ENCODE results near the gene ITGAD. TPM values are rescaled to one million over a fixed set of nuclear protein-coding genes. Genes with fewer than 3 reads are reported as not detected.

Gene ITGAD
- total and polyA plus RNA-seq, 2 of the 8 experiments (the other 6 are each of a cell fraction or from before 2014, with no cell fraction given) = 0.06 TPM; not detected in 1

DNA sequence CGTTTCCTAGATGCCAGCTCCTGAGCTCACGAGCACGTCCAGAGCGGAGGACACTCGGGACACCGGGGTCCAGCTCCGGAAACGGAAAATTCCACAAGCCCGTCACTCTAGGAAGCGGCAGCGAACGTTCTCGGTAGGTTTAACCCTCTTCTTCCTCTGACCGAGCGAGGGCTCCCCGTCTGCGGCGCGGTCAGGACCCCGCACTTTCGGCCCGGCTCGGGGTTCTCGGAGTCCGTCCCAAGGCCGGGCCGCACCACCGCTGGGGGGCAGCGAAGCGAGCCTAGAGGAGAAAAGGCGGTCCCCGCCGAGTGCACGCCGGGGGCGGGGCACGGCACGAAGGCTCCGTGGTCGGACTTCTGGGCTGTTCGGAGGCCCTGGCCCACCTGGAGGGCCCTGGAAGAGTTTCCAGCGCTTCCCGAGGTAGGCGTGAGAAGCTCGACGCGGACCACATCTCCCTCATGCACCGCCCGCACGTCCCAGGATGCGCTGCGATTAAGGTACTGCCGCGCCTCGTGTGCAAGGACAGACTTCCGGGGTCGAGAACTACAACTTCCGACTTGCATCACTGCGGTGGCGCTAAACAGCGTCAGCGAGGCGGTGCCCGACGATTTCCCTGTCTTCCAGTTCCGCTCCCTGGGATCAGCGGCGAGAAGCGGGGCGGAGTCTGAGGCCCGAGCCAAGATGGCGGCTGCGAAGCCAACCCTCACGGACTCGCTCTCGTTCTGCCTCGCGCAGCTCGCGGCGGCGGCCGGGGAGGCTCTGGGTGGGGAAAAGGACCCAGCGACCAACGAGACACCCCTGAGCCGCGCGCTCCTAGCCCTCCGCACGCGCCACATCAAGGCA is 65.9 kb downstream of the ITGAD start, which contains the start of gene ARMC5:
Gene ARMC5 (plus strand): TSS at position 658 of the 843 bp plus-strand sequence. CDS start 24 bp downstream, at position 682.
- Histone ChIP-seq H2BK15ac (ENCODE audit: low read length) (no peak within 1 kb of the TSS), H3K4me2 (ENCODE audit: insufficient read depth in 1 of 2, low read depth in 2 of 2, low read length in 2 of 2) (peak within 1 kb of the TSS; percentile 88 to 98), H2AFZ (ENCODE audit: low read length) (peak within 1 kb of the TSS; percentile 57; the same call in 1 of the 2 replicates), H2AK5ac (ENCODE audit: low read depth, low read length) (no peak within 1 kb of the TSS), H3K56ac (replicated peaks; ENCODE audit: insufficient read length, low read depth, low read length) (peak within 1 kb of the TSS; percentile 94), H3K27ac (ENCODE audit: low read depth, low read length) (peak within 1 kb of the TSS; percentile 99), H3K4ac (replicated peaks; ENCODE audit: insufficient read length, low read depth, low read length) (peak within 1 kb of the TSS; percentile 59), H4K8ac (ENCODE audit: extremely low read depth, insufficient read depth, low read length) (peak within 1 kb of the TSS; percentile 100), H3K4me1 (replicated peaks in 1 of 4; ENCODE audit: control insufficient read depth in 3 of 4, insufficient read depth in 4 of 4, low read length in 3 of 4) (peaks cover 0 to 16% (median 6%) of the 10 kb centered on the region in 4 experiments; a peak in 5 of 7 replicates), H3K4me3 (ENCODE audit: extremely low read depth in 1 of 4, insufficient read depth in 2 of 4, low read depth in 3 of 4, low read length in 4 of 4) (peak within 1 kb of the TSS; percentile 70 to 85 (median 76)), H3K23me2 (ENCODE audit: low read depth, low read length) (peaks cover 11% of the 10 kb centered on the region; the same call in 1 of the 2 replicates), H3K79me2 (ENCODE audit: control insufficient read depth in 1 of 2, insufficient read depth in 2 of 2, low read length in 2 of 2) (peaks cover 0 to 28% of the 10 kb centered on the region in 2 experiments; a peak in 2 of 4 replicates), H4K20me1 (replicated peaks in 1 of 2; ENCODE audit: control insufficient read depth in 1 of 2, insufficient read depth in 2 of 2, low read length in 2 of 2) (peaks cover 14 to 20% of the 10 kb centered on the region in 2 experiments), H3K18ac (ENCODE audit: extremely low read depth, low read length) (peak within 1 kb of the TSS; percentile 96), H3K27me3 (replicated peaks in 1 of 4; ENCODE audit: control insufficient read depth in 3 of 4, extremely low read depth in 1 of 4, insufficient read depth in 3 of 4, low read length in 3 of 4) (no peaks in the 10 kb centered on the region), H2BK5ac (ENCODE audit: low read depth, low read length) (peak within 1 kb of the TSS; percentile 97), H3K14ac (ENCODE audit: insufficient read length) (no peak within 1 kb of the TSS), H2BK120ac (replicated peaks; ENCODE audit: low read depth, low read length) (peak within 1 kb of the TSS; percentile 58), H2BK12ac (ENCODE audit: low read depth, low read length) (peak within 1 kb of the TSS; percentile 94), H4K5ac (ENCODE audit: insufficient read length, low read depth, low read length) (peak within 1 kb of the TSS; percentile 99), H3K36me3 (ENCODE audit: control insufficient read depth in 2 of 4, insufficient read depth in 4 of 4, low read length in 3 of 4) (peaks cover 0 to 5% (median 0%) of the 10 kb centered on the region in 4 experiments; a peak in 2 of 8 replicates), H2BK20ac (ENCODE audit: low read length) (no peak within 1 kb of the TSS), H3K23ac (ENCODE audit: insufficient read length) (no peak within 1 kb of the TSS), H3K9me3 (ENCODE audit: insufficient read depth in 2 of 2, low read depth in 1 of 2, low read length in 1 of 2) (no peaks in the 10 kb centered on the region), H4K91ac (replicated peaks; ENCODE audit: insufficient read length, low read length) (peak within 1 kb of the TSS; percentile 98), H3K9ac (replicated peaks in 1 of 4; ENCODE audit: extremely low read depth in 1 of 4, low read depth in 3 of 4, low read length in 3 of 4) (peak within 1 kb of the TSS; percentile 91 to 99 (median 99)), H3K79me1 (ENCODE audit: low read depth, low read length) (peaks cover 8% of the 10 kb centered on the region)
- DNase-seq (ENCODE audit: low read depth in 1 of 2, low spot score in 2 of 2) (peak; percentile 93 to 95), FAIRE-seq (no peak)
- WGBS, 2 experiments (ENCODE audit: extremely low coverage in 1 of 2, insufficient coverage in 1 of 2, insufficient read length in 1 of 2, insufficient replicate concordance in 2 of 2, low coverage in 1 of 2, low lambda C conversion rate in 2 of 2, missing lambda C conversion rate in 1 of 2) = 1% methylated on average over 73 of the region's 91 CpGs; no CpG with 5 or more reads in 1 of the 2 experiments
- ChIA-PET CTCF (ENCODE audit: partially characterized antibody) (interaction anchor here (0.5 to 3.6 kb wide), 12 partner anchors 9 to 342 kb away, joined by 3 to 25 read pairs (median 6); partner anchors contain the start of genes KAT8, PYCARD and ZNF843), POLR2A (ENCODE audit: partially characterized antibody) (interaction anchor here (1.0 to 4.5 kb wide), 19 partner anchors 8 to 342 kb away, joined by 3 to 40 read pairs (median 5); partner anchors contain the start of genes COX6A2, FUS, KAT8 and ZNF843)
- TF ChIP-seq TBP (IDR thresholded peaks at IDR 0.05; ENCODE audit: low read depth, low read length) (peak; percentile 90), ATF3 (IDR thresholded peaks at IDR 0.05; ENCODE audit: insufficient read depth, low read depth, low read length) (peak; percentile 67; the same call in 1 of the 2 replicates), SP1 (IDR thresholded peaks at IDR 0.05; ENCODE audit: low read depth, low read length) (no peak), GTF2F1 (IDR thresholded peaks at IDR 0.05; ENCODE audit: borderline replicate concordance, low read depth, low read length) (no peak; the same call in 1 of the 2 replicates), YY1 (IDR thresholded peaks at IDR 0.05; ENCODE audit: low read depth, low read length) (peak; percentile 98), SP4 (IDR thresholded peaks at IDR 0.05; ENCODE audit: low read length) (peak; percentile 76; the same call in 1 of the 2 replicates), RAD21 (IDR thresholded peaks at IDR 0.05 in 1 of 2, conservative IDR thresholded peaks at IDR 0.05 in 1 of 2; ENCODE audit: low read depth in 2 of 2, low read length in 2 of 2) (peak in 1 of 2 experiments; percentile 28; a peak in 2 of 4 replicates)
- TF ChIP-seq, protein P1, sequence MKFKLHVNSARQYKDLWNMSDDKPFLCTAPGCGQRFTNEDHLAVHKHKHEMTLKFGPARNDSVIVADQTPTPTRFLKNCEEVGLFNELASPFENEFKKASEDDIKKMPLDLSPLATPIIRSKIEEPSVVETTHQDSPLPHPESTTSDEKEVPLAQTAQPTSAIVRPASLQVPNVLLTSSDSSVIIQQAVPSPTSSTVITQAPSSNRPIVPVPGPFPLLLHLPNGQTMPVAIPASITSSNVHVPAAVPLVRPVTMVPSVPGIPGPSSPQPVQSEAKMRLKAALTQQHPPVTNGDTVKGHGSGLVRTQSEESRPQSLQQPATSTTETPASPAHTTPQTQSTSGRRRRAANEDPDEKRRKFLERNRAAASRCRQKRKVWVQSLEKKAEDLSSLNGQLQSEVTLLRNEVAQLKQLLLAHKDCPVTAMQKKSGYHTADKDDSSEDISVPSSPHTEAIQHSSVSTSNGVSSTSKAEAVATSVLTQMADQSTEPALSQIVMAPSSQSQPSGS (IDR thresholded peaks at IDR 0.05; ENCODE audit: low read length) = no peak

Measured in H1 (cell line).